AG10803 (cell line): ENCODE results near the gene TSPEAR.
"Not testable (repeated sequence)": the region's sequence is repeated elsewhere in the genome, so short reads cannot be mapped to it uniquely, and the experiment has no call there.

ENCODE experiments used
- DNase-seq: peaks from one replicate; pipeline ENCODE4 v3.0.0; 2010; ENCODE audit warnings: low read depth
- H3K4me3 ChIP-seq: 2 replicates; pipeline ENCODE4 v1.5.1; 2011; ENCODE audit warnings: mild to moderate bottlenecking, low read length, control low read depth
- TF ChIP-seq, protein P1 (sequence below): conservative IDR thresholded peaks from 2 replicates; pipeline ENCODE4 v1.5.1; 2011; ENCODE audit warnings: mild to moderate bottlenecking, low read length, control low read depth, inconsistent platforms

The TSPEAR gene

DNA sequence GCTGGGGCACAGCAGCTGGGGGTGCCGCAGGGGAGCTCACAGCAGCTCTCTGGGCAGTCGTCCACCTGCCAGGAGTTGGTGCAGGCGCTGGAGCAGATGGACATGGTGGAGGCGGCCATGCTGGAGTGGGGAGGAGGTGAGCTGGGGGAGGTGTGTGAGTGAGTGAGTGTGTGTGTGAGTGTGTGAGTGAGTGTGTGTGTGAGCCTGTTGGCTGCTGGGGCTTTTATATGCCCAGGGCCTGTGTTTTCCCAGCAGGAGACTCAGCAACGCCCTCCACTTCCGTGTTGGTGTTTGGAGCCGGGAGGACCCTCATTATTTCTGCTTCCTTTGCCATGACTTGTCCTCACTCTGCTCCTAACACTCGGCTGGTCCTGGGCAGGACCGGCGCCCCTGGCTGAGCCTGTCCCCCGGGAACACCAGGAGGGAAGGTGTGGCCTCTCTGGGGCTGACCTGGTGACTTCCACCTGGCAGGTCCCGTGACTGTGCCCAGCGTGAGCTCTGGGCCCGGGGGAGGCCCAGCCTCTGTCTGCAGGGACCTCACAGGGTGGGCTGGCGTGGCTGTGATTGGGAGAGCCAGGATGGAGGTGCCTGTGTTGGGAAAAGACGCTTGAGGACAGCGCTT is 159.9 kb downstream of the TSPEAR start, which contains the start of gene KRTAP10-2:
KRTAP10-2 (minus strand) TSS at position 166 of the 622 bp plus-strand sequence; CDS start at position 119, 47 bp downstream.
- TF ChIP-seq, protein P1, sequence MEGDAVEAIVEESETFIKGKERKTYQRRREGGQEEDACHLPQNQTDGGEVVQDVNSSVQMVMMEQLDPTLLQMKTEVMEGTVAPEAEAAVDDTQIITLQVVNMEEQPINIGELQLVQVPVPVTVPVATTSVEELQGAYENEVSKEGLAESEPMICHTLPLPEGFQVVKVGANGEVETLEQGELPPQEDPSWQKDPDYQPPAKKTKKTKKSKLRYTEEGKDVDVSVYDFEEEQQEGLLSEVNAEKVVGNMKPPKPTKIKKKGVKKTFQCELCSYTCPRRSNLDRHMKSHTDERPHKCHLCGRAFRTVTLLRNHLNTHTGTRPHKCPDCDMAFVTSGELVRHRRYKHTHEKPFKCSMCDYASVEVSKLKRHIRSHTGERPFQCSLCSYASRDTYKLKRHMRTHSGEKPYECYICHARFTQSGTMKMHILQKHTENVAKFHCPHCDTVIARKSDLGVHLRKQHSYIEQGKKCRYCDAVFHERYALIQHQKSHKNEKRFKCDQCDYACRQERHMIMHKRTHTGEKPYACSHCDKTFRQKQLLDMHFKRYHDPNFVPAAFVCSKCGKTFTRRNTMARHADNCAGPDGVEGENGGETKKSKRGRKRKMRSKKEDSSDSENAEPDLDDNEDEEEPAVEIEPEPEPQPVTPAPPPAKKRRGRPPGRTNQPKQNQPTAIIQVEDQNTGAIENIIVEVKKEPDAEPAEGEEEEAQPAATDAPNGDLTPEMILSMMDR = no peak
- DNase-seq = no peak
- H3K4me3 ChIP-seq = no peak within 1 kb of the TSS

DNA sequence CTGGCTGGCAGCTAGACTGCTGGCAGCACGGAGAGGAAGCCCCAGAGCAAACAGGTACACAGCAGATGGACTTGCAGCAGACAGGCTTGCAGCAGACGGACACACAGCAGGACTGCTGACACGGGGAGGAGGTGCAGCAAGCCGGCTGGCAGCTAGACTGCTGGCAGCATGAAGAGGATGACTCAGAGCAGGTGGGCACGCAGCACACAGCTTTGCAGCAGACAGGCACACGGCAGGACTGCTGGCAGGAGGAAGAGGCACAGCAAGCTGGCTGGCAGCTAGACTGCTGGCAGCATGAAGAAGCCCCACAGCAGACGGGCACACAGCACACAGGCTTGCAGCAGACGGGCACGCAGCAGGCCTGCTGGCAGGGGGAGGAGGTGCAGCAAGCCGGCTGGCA is 160.6 kb downstream of the TSPEAR start:
- TF ChIP-seq, protein P1 = no peak
- no peak for DNase-seq
- H3K4me3 ChIP-seq = no peak overlapping the region

DNA sequence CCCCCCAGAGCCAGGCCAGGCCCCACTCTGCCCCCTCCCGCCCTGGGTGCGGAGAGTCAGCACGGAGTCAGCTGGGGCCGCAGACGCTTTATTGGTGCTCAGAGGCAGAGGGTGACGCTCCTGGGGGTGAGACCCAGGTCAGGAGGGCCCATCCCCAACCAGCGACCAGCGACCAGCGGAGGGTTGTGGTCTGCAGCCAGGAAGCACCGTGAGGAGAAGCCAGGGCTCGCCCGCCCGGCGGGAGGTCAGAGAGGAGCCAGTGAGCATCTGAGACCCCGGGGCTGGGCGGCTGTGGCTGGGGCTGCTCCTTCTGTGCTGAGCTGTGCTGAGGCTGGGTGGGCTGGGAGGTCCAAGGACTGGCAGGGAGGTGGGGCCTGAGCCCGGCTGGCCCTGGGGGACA is 161.1 kb downstream of the TSPEAR start:
- H3K4me3 ChIP-seq, DNase-seq: not testable (repeated sequence)

DNA sequence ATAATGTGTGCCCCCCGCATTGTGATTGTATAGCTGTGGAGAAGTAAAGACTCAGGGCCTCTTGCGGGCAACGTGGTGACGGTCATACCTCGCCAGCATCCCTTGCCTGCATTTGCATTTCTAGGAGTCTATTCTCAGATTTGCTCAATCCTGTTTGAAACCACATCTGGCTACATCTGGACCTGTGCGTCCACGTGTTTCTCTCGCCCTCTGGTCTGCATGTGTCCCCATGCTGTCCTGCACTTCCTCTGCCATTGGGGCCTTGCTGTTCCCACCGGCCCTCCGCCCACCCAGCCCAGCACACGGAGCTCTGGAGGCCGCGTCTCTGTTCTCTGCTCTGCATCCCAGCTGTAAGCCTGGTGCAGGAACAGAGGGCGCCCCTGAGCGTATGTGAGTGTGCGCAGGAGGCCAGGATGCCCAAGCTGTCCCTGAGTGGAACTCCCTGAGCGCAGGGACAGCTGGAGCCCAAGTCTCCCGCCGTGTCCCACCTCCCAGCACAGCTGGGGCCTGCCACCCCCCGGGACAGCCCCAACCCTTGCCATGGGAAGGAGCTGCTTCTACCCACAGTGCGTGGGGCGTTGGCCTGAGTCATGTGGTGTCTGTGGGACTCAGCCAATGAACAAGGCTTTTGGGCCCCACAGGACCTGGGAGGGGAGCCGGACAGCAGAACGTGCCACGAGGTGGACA is 161.7 kb downstream of the TSPEAR start:
- TF ChIP-seq, protein P1 = no peak
- no peak for DNase-seq
- H3K4me3 ChIP-seq = no peak overlapping the region

DNA sequence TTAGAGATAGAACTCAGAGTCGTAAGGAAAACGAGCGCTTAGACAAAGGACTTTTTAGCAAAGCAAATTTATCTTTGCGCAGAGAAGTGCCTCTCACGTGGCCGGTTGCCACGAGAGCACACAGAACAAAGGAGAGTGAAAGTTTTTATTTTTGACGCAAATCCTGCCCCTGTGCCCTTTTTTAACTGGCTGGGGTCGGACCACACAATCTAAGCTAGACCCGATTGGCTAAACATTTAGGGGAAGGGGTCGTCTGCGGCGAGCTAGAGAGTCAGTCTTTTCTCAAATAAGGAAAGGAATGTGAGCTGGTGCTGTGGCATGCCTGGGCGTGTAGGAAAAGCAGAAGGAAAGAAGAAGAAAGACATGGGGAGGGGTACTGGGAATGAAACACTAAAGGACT is 162.4 kb downstream of the TSPEAR start:
- H3K4me3 ChIP-seq = no peak overlapping the region
- no peak for DNase-seq
- TF ChIP-seq, protein P1 = no peak

DNA sequence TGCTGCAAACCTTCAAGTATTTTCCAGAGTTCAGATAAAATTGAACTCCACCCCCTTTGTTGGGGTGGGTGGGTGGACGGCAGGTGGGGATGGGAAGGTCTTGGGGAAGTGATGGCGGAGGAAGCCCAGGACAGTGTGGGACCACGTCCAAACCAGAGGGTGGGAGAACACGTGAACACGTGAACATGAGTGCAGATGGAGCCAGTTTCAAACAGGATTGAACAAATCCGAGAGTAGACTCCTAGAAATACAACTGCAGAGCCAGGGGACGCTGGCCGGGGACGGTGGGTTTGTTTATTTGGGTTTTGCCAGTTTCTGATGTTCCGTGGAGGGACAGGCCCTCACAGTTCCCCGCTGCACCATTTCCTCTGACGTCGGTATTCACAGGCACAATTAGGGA is 163.0 kb downstream of the TSPEAR start:
- TF ChIP-seq, protein P1 = no peak
- DNase-seq = no peak

DNA sequence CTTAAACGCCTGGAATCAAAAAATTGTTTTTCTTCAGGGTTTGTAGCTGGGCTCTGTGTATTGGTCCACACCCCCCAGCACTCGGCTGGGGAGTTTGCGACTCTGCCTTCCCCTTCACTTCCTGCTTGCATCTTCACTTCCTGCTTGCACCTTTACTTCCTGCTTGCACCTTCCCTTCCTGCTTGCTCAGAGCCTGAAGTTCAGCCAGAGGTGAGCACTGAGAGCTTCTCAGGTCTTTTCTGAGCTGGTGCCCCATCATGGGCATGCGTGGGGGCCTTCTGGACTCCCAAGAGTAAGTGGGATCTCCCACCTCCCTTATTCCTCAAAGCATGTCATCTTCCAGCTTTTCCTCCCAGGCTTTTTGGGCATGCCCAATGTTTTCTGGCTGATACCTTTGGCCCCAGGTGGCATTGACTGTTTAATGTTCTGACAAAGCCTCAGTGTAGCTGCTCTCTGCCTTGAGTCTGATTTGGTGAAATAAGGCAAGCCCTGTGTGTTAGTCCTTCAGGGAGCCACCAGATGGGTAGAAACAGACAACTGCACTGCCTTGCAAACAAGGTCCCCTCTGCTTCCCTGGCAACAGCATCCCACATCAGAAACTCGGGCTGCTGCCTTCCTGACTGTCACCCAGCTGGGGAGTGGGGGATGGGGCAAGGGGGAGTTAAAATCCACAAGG is 163.6 kb downstream of the TSPEAR start:
- DNase-seq = no peak
- TF ChIP-seq, protein P1 = no peak
- H3K4me3 ChIP-seq = no peak overlapping the region

More for the DNA sequence above, 163.0 kb downstream of the TSPEAR start:
- H3K4me3 ChIP-seq = no peak overlapping the region
